Upper lobe of left lung (tissue), 4 donors: ENCODE data around the gene PVALEF.

Experiments
- EP300 ChIP-seq, 4 donors: sonication (generic); formaldehyde crosslinking; IDR thresholded peaks; one replicate each; pipeline ENCODE4 v1.5.1; 2017; ENCODE audit warnings: antibody characterized with exemption in 4 of 4, control low read depth in 2 of 4
- POLR2A ChIP-seq, 4 donors: fragments of 450-650 bp; IDR thresholded peaks; one replicate each; pipeline ENCODE4 v1.5.1; 2016 to 2017; ENCODE audit warnings: antibody characterized with exemption in 4 of 4, mild to moderate bottlenecking in 2 of 4
- POLR2AphosphoS5 ChIP-seq, 2 donors: sonication (generic); formaldehyde crosslinking; IDR thresholded peaks; one replicate each; pipeline ENCODE4 v1.5.1; 2017; ENCODE audit warnings: antibody characterized with exemption in 2 of 2
- TF ChIP-seq, protein P1 (sequence below), 6 experiments: fragments of 450-650 bp in 4 of 6; fragments of 200-600 bp in 2 of 6; sonication (generic) in 2 of 6; IDR thresholded peaks; one replicate each; pipeline ENCODE4 v1.5.1; 2016 to 2019; ENCODE audit warnings: antibody characterized with exemption in 6 of 6

DNA sequence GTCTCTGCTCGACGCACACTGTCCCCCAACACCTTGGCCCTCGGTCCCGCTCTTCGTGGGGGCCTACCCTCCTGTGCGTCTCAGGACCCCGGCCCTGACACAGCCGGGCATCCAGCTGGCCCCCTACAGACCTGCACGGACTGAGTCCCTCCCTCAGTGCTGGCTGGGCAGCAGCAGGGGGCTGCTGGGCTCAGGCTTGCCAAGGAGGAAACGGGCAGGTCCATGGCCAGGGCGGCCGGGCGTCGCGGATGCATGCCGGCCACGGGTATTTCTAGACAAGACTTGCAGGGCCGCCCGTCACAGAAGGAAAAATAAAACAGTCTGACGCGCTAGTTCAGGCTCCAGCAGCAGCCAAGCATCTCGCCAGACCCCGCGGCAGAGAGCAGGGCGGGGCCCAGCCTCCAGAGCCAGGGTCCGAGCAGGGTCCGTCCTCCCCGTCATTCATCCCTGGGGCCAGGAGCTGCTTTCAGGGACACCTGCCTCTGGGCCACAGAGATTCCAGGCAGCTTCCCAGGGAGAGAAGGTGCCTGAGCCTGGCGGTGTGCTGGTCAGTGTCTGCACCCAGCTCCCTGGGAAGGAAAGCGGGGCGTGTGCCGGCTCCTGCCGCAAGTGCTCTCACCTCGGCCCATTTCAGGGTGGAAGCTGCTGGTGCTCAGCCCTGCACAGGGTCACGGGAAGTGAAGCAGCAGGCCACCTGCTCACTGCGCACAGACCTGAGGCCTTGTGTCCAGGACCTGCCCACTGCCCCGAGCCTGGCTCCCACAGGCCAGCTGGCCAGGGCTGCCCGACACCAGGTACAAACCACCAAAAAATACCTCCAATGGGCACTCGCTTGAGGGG lies 7.2 kb upstream of the PVALEF start:
- TF ChIP-seq, protein P1, sequence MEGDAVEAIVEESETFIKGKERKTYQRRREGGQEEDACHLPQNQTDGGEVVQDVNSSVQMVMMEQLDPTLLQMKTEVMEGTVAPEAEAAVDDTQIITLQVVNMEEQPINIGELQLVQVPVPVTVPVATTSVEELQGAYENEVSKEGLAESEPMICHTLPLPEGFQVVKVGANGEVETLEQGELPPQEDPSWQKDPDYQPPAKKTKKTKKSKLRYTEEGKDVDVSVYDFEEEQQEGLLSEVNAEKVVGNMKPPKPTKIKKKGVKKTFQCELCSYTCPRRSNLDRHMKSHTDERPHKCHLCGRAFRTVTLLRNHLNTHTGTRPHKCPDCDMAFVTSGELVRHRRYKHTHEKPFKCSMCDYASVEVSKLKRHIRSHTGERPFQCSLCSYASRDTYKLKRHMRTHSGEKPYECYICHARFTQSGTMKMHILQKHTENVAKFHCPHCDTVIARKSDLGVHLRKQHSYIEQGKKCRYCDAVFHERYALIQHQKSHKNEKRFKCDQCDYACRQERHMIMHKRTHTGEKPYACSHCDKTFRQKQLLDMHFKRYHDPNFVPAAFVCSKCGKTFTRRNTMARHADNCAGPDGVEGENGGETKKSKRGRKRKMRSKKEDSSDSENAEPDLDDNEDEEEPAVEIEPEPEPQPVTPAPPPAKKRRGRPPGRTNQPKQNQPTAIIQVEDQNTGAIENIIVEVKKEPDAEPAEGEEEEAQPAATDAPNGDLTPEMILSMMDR (IDR thresholded peaks at IDR 0.05): no peak
- no peak for TF ChIP-seq POLR2A (IDR thresholded peaks at IDR 0.05)
- TF ChIP-seq POLR2AphosphoS5 (IDR thresholded peaks at IDR 0.05): no peak
- TF ChIP-seq EP300 (IDR thresholded peaks at IDR 0.05): no peak
